ENCODE data around the gene C2orf72. TPM values are rescaled to one million over a fixed set of nuclear protein-coding genes. Genes with fewer than 3 reads are reported as not detected.

C2orf72 gene
- total and polyA plus RNA-seq, 2 of the 13 experiments (the other 11 are each of a cell fraction or from before 2014, with no cell fraction given): 147 to 203 TPM

GRCh38 chr2:231052494-231053451 lies 15.4 kb downstream of the C2orf72 start (continued):
- peak; percentile 81 for TF ChIP-seq GATAD1 (CRISPR knock-in tag; IDR thresholded peaks at IDR 0.05)
- peak; percentile 62; the same call in 1 of the 2 replicates for TF ChIP-seq ISX (CRISPR knock-in tag; conservative IDR thresholded peaks at IDR 0.05)
- no peak for TF ChIP-seq CENPX (CRISPR knock-in tag; IDR thresholded peaks at IDR 0.05)
- TF ChIP-seq ZNF235 (CRISPR knock-in tag; IDR thresholded peaks at IDR 0.05; ENCODE audit: borderline replicate concordance): no peak; the same call in 1 of the 2 replicates
- peak; percentile 54; the same call in 1 of the 2 replicates for TF ChIP-seq RXRA (CRISPR knock-in tag; IDR thresholded peaks at IDR 0.05)
- TF ChIP-seq RBAK (CRISPR knock-in tag; IDR thresholded peaks at IDR 0.05): no peak
- TF ChIP-seq HMG20B (CRISPR knock-in tag; conservative IDR thresholded peaks at IDR 0.05): no peak
- peak; percentile 95 for TF ChIP-seq ZXDC (CRISPR knock-in tag; IDR thresholded peaks at IDR 0.05)
- TF ChIP-seq ZBTB25 (CRISPR knock-in tag; IDR thresholded peaks at IDR 0.05): no peak
- TF ChIP-seq CREB3 (CRISPR knock-in tag; IDR thresholded peaks at IDR 0.05): no peak; the same call in 1 of the 2 replicates
- TF ChIP-seq DDIT3 (CRISPR knock-in tag; IDR thresholded peaks at IDR 0.05): no peak
- no peak; the same call in none of the 2 replicates for TF ChIP-seq YEATS4 (CRISPR knock-in tag; IDR thresholded peaks at IDR 0.05; ENCODE audit: borderline replicate concordance)
- no peak for TF ChIP-seq SMAD1 (CRISPR knock-in tag; IDR thresholded peaks at IDR 0.05; ENCODE audit: borderline replicate concordance, low read depth)
- 0 out of 2 replicates have a peak, but pooled peaks have one; percentile 58 for TF ChIP-seq SRF (IDR thresholded peaks at IDR 0.05; ENCODE audit: low read depth, low read length)
- no peak for TF ChIP-seq GMEB2 (CRISPR knock-in tag; IDR thresholded peaks at IDR 0.05; ENCODE audit: low read depth)
- TF ChIP-seq CSRNP2 (CRISPR knock-in tag; conservative IDR thresholded peaks at IDR 0.05; ENCODE audit: low read depth): no peak
- TF ChIP-seq ZNF670 (CRISPR knock-in tag; IDR thresholded peaks at IDR 0.05; ENCODE audit: borderline replicate concordance): no peak
- TF ChIP-seq HOXA7 (CRISPR knock-in tag; IDR thresholded peaks at IDR 0.05): no peak

All from HepG2 (cell line).